ENCODE measurements around the gene DRGX.

DRGX gene

DNA sequence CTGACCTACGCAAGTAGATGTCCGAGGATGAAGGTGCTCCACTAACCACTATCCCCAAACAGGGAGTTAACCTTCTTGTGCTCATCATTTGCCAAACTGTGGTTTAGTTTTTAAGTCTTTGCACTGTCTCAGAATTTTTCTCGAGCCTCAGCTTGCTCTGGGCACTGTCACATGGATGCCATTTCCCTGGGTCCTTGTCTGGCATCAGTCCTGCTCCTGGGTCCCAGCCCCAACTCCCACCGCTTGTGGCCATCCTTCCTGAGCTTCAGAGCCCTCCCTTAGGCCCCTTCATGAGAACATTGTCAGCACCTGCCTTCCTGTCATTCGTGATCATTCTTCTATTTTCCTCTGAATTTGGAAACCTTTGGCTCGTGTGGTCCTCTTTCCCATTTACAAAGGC is 63.1 kb downstream of the DRGX start:
- no peak overlapping the region for H3K9ac ChIP-seq (ENCODE audit: low read length)
- H3K27me3 ChIP-seq (replicated peaks; ENCODE audit: insufficient read depth, low read length): no peaks in the 10 kb centered on the region
- TF ChIP-seq EZH2 (optimal IDR thresholded peaks at IDR 0.05; ENCODE audit: low read depth, low read length) (no peak), EZH2phosphoT487 (IDR thresholded peaks at IDR 0.05; ENCODE audit: low read length) (no peak), CTCF (IDR thresholded peaks at IDR 0.05; ENCODE audit: low read length) (no peak)
- no peaks in the 10 kb centered on the region for H3F3A ChIP-seq (ENCODE audit: insufficient read depth, low read length)
- H3K4me1 ChIP-seq (ENCODE audit: low read length): no peaks in the 10 kb centered on the region
- no peak overlapping the region for H3K4me3 ChIP-seq (ENCODE audit: low read length)
- no peaks in the 10 kb centered on the region for H4K20me1 ChIP-seq (ENCODE audit: insufficient read depth, low read length)
- no peak for DNase-seq
- H3K4me2 ChIP-seq (ENCODE audit: low read depth, low read length): no peak overlapping the region
- H3K27ac ChIP-seq (ENCODE audit: low read length): no peak overlapping the region
- no peaks in the 10 kb centered on the region for H3K9me3 ChIP-seq (replicated peaks; ENCODE audit: insufficient read depth, low read length)
- no peaks in the 10 kb centered on the region for H3K36me3 ChIP-seq (replicated peaks; ENCODE audit: insufficient read depth, low read length)
- H2AFZ ChIP-seq (ENCODE audit: low read length): no peak overlapping the region
- H3K79me2 ChIP-seq (ENCODE audit: low read length): no peaks in the 10 kb centered on the region
- no peaks in the 10 kb centered on the region for H3K9me2 ChIP-seq (replicated peaks; ENCODE audit: insufficient read depth, low read length)

DNA sequence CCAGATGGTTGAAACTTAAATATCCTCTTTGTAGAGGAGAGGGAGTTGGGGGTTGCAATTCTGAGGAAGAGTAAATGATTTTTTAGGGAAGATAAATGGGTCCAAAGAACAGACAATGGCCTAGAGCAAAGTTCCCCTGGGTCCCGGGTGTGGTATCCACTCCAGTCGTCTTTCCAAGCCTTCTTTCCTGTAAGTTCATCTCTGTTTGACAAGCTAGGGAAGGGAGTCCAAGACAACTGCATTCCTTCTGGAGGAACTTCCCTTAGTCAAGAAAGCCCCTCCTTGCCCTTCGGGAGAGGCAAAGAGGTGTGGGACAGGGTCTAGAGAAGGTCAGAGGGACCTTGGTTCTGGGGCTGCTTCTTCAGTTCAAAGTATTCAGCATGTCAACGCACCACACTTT is 63.6 kb downstream of the DRGX start:
- no peak overlapping the region for H2AFZ ChIP-seq (ENCODE audit: low read length)
- no peak overlapping the region for H3K9ac ChIP-seq (ENCODE audit: low read length)
- H3K79me2 ChIP-seq (ENCODE audit: low read length): no peaks in the 10 kb centered on the region
- no peaks in the 10 kb centered on the region for H3K9me2 ChIP-seq (replicated peaks; ENCODE audit: insufficient read depth, low read length)
- no peak overlapping the region for H3K4me3 ChIP-seq (ENCODE audit: low read length)
- no peaks in the 10 kb centered on the region for H3K9me3 ChIP-seq (replicated peaks; ENCODE audit: insufficient read depth, low read length)
- no peak overlapping the region for H3K4me2 ChIP-seq (ENCODE audit: low read depth, low read length)
- no peaks in the 10 kb centered on the region for H3K36me3 ChIP-seq (replicated peaks; ENCODE audit: insufficient read depth, low read length)
- no peak for DNase-seq
- H3F3A ChIP-seq (ENCODE audit: insufficient read depth, low read length): no peaks in the 10 kb centered on the region
- H4K20me1 ChIP-seq (ENCODE audit: insufficient read depth, low read length): no peaks in the 10 kb centered on the region
- no peak overlapping the region for H3K27ac ChIP-seq (ENCODE audit: low read length)
- H3K27me3 ChIP-seq (replicated peaks; ENCODE audit: insufficient read depth, low read length): no peaks in the 10 kb centered on the region
- H3K4me1 ChIP-seq (ENCODE audit: low read length): no peaks in the 10 kb centered on the region
- TF ChIP-seq CTCF (IDR thresholded peaks at IDR 0.05; ENCODE audit: low read length) (no peak), EZH2phosphoT487 (IDR thresholded peaks at IDR 0.05; ENCODE audit: low read length) (no peak), EZH2 (optimal IDR thresholded peaks at IDR 0.05; ENCODE audit: low read depth, low read length) (no peak)

DNA sequence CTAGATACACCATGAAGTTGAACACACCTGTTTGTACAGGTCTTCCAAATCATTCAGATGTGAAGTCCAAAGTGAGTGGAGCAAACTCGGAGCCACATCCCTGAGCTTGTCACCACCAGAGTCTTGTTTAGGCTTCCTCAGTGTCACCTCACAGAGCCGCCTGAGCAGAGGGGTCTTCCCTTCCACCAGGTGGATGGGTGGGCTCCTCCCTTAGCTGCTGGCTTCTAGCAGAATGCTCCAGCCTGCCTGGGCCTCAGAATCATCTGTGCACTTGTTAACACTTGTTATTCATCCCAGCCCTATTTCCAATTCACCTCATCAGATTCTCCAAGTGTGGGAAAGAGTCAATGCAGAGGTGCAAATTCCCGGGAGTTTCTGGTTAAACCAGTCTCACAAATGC is 64.5 kb downstream of the DRGX start:
- no peak overlapping the region for H2AFZ ChIP-seq (ENCODE audit: low read length)
- no peaks in the 10 kb centered on the region for H3K9me3 ChIP-seq (replicated peaks; ENCODE audit: insufficient read depth, low read length)
- H3K4me3 ChIP-seq (ENCODE audit: low read length): no peak overlapping the region
- H4K20me1 ChIP-seq (ENCODE audit: insufficient read depth, low read length): no peaks in the 10 kb centered on the region
- H3K4me2 ChIP-seq (ENCODE audit: low read depth, low read length): no peak overlapping the region
- no peaks in the 10 kb centered on the region for H3K79me2 ChIP-seq (ENCODE audit: low read length)
- H3K4me1 ChIP-seq (ENCODE audit: low read length): no peaks in the 10 kb centered on the region
- no peak overlapping the region for H3K27ac ChIP-seq (ENCODE audit: low read length)
- no peak for DNase-seq
- TF ChIP-seq CTCF (IDR thresholded peaks at IDR 0.05; ENCODE audit: low read length) (no peak), EZH2phosphoT487 (IDR thresholded peaks at IDR 0.05; ENCODE audit: low read length) (no peak), EZH2 (optimal IDR thresholded peaks at IDR 0.05; ENCODE audit: low read depth, low read length) (no peak)
- H3K9me2 ChIP-seq (replicated peaks; ENCODE audit: insufficient read depth, low read length): no peaks in the 10 kb centered on the region
- H3F3A ChIP-seq (ENCODE audit: insufficient read depth, low read length): no peaks in the 10 kb centered on the region
- H3K9ac ChIP-seq (ENCODE audit: low read length): no peak overlapping the region
- no peaks in the 10 kb centered on the region for H3K36me3 ChIP-seq (replicated peaks; ENCODE audit: insufficient read depth, low read length)
- H3K27me3 ChIP-seq (replicated peaks; ENCODE audit: insufficient read depth, low read length): no peaks in the 10 kb centered on the region

All from MM.1S (cell line).